Inflammatory macrophage treated with lipopolysaccharide for 1 hour (primary cell): ENCODE data around the gene APOA4.
"Not testable (repeated sequence)": the region's sequence is repeated elsewhere in the genome, so short reads cannot be mapped to it uniquely, and the experiment has no call there.

Experiments
- DNase-seq, 2 donors: peaks; one replicate each; pipeline ENCODE4 v3.0.0-alpha.2; 2020 to 2022

APOA4 gene

DNA sequence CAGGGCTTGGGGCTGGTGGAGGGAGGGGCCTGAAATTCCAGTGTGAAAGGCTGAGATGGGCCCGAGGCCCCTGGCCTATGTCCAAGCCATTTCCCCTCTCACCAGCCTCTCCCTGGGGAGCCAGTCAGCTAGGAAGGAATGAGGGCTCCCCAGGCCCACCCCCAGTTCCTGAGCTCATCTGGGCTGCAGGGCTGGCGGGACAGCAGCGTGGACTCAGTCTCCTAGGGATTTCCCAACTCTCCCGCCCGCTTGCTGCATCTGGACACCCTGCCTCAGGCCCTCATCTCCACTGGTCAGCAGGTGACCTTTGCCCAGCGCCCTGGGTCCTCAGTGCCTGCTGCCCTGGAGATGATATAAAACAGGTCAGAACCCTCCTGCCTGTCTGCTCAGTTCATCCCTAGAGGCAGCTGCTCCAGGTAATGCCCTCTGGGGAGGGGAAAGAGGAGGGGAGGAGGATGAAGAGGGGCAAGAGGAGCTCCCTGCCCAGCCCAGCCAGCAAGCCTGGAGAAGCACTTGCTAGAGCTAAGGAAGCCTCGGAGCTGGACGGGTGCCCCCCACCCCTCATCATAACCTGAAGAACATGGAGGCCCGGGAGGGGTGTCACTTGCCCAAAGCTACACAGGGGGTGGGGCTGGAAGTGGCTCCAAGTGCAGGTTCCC is 6.5 kb upstream of the APOA4 start, which contains the start of gene APOC3:
APOC3 (plus strand) TSS at position 383 of the 659 bp plus-strand sequence. CDS start 676 bp downstream, outside the sequence.
- no peak for DNase-seq

- DNase-seq: no peak
Measured at GRCh38 chr11:116828632-116829524, 5.8 kb upstream of the APOA4 start.

DNA sequence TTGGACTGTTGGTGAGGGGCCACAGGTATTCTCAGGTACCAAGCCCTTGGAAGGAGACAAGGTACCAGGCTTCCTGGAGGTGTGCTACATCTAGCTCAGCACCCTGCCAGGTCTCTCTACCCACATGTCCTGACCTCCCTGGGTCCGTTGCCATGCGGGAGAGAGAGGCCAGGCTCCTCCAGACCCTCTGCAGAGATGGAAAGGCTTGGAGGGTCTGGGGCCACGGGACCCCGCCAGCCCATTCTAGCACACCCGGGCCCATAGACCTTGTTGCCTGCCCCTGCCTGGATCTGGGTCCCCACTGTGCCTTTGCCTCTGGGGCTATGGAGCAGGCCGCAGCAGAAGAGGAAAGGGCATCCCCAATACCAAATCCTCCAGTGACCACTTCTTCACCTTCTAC is 4.4 kb upstream of the APOA4 start:
- DNase-seq: no peak

DNA sequence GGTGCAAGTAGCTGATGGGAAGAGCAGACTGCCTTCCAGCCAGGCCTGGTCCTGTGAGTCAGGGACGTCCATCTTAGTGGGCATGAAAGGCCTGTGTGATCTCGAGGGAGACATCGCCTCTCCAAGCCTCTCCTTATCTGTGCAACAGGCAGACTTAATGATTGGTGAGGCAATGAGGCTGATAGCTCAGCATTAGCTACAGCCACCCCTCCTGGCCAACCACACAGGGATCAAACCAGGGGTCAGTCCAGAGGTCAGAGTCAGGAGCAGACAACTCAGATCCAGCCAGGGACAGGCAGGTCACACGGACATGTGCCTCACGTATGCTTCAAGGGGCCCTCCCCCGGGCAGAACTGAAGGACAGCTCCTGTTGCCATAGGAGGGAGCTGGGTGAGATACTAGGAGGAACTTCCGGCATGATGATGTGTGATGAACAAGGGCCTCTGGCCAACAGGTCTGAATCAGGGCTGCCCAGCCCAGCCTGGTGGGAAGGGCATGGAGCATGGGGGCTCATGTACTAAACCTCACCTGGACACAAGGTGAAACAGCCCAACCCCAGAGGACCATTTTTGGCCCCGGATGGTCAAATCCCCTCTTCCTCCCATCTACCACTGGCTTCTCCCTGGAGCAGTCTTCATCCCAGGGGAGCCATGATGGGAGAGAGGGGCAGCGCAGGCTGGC is 3.8 kb upstream of the APOA4 start:
- no peak for DNase-seq

DNA sequence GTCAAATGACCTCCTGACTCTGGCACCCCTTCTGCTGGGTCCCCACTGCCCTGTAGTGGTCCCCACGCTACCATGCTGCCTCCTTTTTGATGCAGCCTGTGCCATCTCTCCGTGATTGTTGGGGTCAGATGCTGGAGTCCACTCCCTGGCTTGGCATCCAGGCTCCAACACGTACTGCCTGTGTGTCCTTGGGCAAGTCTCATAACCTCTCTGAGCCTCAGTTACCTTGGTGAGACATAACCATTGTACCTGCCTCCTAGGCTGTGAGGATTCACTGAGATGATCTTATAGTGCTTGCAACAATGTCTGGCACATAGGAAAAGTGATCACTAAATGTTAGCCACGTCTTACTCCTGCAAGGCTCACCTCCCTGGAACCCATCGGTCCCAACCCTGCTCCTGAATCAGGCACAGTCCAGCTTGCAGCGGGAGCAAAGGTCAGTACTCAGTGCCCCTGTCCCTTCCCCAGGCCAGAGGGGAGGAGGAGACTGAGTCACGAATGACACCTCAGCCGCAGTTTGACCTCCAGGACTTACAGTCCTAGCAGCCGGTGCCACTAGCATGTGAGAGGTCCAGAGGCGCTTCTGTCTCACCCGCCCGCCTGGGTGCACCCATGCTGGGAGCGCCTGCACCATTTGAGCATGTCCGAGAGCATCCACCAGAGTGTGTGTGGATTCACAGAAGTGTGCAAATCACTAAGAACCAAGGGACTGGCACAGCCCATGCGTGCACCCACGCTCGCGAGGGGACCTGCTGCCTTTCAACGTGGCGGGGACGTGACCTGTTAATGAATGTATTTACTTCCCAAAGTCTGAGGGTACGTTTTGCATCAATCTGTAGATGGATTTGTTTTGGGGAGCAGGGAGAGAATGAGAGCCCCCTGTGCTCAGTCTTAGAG is 3.0 kb upstream of the APOA4 start:
- DNase-seq: no peak

GRCh38 chr11:116825434-116825833 is 2.3 kb upstream of the APOA4 start:
- no peak for DNase-seq

DNA sequence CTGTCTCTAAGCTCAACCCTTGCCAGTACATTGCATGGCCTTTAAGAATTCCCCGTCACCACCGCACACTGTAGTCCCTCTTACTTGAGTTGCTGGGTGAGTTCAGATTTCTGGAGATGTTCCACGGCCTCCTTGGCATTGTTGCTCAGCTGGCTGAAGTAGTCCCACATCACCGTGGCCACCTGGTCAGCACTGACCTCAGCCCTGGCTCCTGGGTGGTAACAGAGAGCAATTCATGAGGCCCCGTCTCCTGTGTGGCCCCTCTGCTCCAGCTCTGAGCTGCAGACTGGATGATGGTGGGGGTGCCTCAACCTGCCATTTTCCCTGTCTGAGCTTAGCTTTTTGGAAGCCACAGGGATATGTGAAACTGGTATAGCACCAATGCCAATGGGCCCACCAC is 529 bp downstream of the APOA4 start:
- no peak for DNase-seq

DNA sequence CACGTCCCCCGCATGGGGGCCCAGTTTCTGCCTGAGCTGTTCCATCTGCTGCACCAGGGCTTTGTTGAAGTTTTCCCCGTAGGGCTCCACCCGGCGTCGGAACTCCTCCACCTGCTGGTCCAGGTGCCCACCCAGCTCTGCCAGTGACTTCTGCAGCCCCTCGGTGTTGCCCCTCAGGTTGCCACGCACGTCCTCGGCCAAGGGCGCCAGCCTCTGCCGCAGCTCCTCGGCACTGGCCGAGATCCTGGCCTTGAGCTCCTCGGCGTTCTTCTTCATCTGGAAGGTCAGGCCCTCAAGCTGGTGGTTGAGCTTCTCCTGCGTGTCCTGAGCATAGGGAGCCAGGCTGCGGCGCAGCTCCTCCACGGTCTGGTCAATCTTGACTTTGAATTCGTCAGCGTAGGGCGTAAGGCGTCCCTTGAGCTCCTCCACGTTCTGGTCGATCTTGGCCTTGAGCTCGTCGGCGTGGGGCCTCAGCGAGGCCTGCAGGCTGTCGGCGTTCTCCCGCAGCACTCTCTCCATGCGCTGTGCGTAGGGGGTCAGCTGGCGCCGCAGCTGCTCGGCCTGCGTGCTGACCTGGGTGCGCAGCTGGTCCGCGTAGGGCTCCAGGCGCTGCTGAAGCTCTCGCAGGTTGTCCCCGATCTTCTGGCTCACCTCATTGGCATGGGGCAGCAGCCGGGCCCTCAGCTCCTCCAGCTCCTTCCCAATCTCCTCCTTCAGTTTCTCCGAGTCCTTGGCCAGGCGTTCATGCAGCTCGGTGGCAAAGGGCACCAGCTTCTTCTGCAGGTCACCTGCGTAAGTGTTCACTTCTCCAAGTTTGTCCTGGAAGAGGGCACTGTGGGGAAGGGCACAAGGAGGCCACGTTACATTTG is 1.8 kb downstream of the APOA4 start:
- no peak for DNase-seq

DNA sequence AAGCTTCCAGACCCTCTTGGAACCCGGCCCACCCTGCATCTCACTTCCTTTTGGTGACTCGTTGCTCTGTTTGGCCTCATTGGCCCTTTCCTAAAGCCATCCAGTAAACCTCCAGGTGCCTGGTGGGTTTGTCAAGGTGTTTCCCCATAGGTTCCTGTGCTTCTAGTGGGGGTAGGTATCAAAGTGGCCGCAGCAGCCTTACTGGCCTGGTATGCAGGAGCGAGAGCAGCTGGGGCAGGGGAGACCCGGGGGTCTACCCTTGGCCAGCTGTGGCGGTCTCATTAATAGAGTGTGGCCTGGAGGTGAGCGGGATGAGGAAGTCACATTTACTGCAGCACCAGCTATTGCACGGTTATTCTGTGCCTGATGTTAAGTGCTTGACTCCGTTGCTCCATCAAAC is 4.1 kb downstream of the APOA4 start:
- no peak for DNase-seq

- DNase-seq: no peak
Measured at GRCh38 chr11:116814502-116814901, 8.6 kb downstream of the APOA4 start.

DNA sequence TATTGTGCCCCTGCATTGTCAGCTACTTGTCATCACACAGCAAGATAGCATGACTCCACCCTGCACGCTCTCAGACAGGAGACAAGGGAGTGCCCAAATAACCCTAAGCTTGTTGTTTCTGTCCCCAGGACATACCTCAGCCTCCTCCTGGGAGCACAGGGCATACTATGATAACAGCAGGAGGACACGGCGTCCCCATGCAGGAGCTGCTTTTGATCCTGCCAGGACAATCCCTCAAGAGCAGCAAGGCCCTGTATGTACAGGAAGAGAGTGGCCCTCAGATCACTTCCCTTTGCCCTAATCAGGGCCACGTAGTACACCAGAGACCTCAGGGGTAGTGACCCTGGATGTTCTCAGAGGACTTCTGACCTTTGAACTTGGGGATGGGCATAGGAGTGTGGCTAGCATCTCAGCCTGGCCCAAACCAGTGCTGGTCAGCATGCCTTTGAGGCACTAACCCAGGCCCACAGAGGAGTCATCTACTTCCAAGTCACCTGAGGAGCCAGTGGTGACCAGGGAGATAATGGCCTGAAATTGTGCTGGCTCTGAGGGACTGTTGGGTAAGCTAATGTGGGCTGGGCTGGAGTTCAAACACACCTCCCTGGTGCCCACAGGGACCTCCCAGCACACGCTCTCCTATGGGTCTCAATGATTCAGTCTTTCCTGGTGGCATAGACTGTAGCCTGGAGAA is 9.2 kb downstream of the APOA4 start:
- no peak for DNase-seq

DNA sequence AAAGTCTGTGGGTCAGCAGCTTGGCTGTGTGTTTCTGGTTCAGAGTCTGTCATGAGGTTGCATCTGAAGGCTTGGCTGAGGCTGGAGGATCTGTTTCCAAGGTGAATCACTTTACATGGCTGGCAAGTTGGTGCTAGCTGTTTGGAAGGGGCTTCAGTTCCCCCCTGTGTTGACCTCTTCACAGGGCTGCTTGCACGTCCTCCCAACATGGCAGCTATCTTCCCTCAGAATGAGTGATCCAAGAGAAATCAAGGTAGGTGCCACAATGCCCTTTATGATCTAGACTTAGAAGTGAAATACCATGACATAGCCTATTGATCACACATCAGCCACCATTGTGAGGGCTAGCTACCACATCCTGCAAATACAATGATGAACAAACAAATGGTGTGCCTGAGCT is 9.9 kb downstream of the APOA4 start:
- no peak for DNase-seq

DNA sequence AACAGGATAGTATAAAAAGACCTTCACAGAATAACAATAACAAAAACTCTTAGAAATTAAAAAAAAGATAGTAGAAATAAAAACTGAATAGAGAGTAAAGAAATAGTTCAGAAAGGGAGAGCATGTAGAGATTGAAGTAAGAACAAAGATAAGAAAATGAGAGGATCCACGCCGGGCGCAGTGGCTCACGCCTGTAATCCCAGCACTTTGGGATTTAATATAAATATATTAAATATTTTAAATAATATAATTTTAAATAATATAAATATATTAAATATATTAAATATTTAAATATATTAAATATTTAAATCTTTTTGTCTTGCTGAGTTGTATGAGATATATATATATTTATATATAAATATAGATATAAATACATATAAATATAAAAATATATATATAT is 11.0 kb downstream of the APOA4 start:
- no peak for DNase-seq

GRCh38 chr11:116811194-116811593 is 11.9 kb downstream of the APOA4 start:
- no peak for DNase-seq

DNA sequence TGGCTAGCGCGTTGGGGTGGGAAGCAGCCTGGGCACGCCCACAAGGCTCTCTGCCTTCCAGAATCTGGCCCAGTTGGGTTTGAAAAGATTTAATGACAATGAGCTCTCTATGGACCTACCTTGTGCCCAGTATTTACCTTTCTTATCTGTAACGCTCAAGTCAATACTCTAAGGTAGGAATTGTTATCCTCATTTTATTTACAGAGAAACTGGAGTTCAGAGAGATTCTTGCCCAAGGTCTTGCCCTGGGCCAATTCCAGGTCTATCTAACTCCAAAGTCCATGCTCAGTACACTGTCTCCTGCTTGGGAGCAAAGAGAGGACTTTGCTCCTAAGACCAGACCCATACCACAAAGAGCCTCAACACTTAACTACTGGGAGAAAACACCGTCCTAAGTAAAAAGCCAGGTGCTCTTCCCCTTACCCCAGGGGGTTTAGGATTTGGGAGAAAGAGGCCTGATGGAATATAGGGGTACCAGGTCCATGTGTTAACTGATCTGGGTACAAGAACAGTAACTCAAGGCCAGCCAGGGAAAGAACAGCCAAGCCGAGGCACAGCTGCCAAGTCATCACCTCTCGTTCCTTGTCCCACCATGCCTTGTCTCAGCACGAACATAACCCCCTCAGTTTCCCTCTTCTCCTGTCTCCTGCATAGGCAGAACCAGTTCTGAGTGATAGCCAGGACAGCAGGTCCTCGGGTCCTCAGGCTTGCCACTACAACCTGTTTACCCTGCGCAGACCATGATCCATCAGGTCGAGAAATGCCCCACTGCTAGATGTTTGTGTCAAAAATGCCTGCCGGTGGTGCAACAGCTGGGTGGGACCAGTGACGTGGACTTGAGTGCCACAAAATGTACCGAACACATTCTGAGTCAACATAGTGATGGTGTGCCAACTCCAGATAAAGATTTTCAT is 14.6 kb downstream of the APOA4 start:
- no peak for DNase-seq

GRCh38 chr11:116807601-116808261 is 15.4 kb downstream of the APOA4 start:
- no peak for DNase-seq

DNA sequence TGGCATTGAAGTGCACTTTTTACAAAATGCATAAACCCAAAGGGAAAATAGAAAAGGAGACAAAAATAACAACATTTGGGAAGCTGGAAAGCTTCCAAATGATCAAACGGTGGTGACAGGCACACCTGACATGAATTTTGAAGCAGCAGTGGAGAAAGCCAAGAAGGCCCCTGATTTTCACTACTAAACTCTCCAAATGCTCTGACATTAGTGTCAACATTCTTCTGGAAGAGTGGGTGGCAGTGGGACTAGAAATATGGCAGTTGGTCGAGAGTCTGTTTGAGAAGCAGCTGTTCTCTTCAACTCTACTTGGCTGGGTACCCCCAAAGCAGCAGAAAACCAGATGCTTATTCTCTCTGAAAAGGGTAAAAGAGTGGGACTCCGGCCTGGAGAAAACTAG is 19.1 kb downstream of the APOA4 start:
- no peak for DNase-seq

DNA sequence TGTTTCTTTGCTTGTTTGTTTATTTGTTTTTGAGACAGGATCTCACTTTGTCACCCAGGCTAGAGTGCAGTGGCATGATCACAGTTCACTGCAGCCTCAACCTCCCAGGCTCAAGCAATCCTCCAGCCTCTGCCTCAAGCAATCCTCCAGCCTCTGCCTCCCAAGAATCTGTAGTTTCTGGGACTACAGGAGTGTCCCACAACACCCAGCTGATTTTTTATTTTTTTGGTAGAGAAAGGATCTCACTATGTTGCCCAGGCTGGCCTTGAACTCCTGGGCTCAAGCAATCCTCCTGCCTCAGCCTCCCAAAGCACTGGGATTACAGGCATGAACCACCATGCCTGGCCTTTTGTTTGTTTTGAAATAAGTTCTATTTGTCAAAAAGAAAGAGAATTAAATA is 21.4 kb downstream of the APOA4 start:
- DNase-seq: not testable (repeated sequence)

DNA sequence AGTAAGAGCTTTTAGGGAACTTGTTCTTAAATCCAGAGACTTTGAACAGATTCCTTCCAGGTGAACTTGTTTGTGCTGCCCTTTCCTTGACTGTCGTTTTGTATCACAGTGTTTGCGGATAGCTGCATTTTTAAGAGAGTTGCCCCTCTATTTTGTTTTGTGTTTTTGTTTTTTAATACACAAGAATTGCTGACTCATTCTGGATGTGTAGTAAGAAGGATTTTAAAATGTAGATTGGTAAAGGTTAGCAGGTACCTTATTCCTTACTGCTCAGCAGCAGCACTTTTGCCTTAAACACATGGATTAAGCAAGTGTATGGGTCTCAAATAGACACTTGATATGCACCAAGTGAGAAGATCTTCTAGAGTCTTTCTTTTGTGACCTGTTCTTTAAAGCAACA is 22.5 kb downstream of the APOA4 start:
- no peak for DNase-seq
